Measurements from ENCODE around the gene COL1A2. TPM values are rescaled to one million over a fixed set of nuclear protein-coding genes. Genes with fewer than 3 reads are reported as not detected.

The COL1A2 gene
- total RNA-seq = 3.7 and 5.3 TPM in 2 replicates

GRCh38 chr7:94394437-94395140 is at the start of gene COL1A2:
COL1A2 (plus strand) TSS chr7:94394895; CDS start chr7:94395032, 137 bp downstream.

Other genes with a start within 250 kb of the COL1A2 start
- 18.0 and 19.0 TPM in 2 replicates for gene CASD1, start 114.9 kb downstream of the COL1A2 start, total RNA-seq

Measured in thoracic aorta endothelial cell (primary cell).